NCI-H82 treated with DMSO at 0.1 percent for 48 hours (cell line): Measurements from ENCODE around the gene FOXK2.

Source experiments
- DNase-seq: peaks from one replicate; lab custom pipeline; 2025; ENCODE audit not compliant: unreplicated experiment; lab: John Stamatoyannopoulos, UW

FOXK2 gene

DNA sequence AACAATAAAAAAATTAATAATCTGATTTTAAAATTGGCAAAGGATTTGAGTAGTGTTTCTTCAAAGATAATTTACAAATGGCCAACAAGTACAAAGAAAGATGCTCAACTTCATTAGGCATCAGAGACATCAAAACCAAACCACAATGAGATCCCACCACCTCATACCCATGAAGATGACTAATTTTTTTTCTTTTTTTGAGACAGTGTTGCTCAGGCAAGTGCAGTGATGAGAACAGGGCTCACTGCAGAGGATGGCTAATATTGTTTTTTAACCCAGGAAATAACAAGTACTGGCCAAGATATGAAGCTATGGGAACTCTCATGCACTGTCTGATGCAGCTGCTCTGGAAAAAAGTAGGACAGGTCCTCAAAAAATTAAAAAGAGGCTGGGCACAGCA lies 113.8 kb downstream of the FOXK2 start:
- no peak for DNase-seq

DNA sequence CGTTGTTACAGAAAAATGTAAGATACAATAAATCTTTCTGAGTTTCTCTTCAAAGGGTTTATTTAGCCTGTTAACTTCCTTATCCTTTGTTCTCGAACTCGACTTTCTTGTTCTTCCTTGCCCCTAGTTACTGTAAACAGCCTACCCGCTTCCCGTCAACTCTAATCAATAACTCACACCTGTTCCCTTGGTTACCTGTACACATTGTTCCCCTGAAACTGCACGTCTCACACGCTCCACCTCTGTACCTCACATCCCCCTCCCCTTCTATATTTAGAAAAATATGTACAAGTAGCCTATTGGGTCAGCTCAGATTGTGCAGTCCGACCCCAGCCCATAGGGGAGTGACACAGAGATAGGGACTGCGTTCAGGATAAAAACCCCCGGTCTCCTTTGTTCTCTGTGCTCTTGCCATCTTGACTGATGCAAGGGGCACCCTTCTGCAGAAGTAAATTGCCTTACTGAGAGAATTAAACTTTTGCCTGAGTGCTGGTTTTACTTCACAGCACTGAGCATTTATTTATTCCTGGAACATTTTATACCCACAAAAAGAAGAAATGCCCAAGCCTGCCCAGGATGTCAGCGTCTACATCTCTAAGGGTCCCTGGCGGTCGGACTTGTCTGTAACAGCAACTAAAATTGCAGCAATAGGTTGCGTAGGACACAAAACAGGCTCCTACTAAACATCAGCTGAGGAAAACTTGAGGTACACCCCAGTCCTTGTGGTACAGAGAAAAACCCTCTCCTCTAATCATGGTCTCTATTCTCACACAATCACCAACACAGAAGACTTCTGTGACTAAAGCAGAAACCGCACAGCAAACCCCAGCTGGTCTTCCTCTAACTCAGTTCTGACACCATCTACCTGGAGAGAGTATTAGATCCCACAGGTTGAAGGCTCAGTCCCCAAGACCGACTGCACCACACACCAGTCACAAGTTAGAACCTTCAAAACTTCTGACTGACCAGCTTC lies 117.4 kb downstream of the FOXK2 start:
- no peak for DNase-seq

DNA sequence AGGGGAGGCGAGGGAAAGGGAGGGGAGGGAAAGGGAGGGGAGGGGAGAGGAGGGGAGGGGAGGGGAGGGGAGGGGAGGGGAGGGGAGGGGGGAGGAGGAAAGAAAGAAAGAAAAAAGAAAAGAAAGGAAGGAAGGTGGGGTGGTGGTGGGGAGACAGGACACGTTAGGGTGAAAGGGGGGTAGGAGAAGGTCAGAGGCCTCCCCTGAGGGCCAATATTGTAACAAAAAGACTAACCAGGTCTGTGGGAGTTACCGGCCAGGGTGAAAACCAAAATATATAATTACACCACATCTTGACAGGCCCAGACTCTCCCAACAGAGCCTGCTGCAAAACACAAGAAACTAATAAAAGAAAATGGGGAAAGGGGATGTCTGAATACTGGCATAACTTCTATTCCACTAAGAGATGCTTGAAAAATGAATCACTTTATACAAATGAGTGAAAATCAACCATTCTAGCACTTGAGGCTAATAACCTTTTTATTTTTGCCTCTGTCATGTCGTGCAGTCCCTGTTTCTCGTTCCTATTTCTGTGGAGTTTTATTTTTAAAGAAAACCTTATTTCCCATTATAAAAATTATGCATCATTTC lies 118.7 kb downstream of the FOXK2 start:
- DNase-seq, result no peak

DNA sequence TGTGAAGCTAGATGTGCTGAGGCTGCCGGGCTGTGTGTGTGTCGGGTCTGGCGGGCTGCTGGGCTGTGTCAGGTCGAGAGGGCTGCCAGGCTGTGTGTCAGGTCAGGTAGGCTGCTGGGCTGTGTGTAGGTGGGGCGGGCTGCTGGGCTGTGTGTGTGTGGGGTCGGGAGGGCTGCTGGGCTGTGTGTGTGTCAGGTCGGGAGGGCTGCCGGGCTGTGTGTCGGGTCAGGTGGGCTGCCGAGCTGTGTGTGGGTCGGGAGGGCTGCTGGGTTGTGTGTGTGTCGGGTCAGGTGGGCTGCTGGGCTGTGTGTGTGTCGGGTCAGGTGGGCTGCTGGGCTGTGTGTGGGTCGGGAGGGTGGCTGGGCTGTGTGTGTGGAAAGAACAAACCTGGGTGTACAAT lies 120.1 kb downstream of the FOXK2 start:
- DNase-seq, result no peak

DNA sequence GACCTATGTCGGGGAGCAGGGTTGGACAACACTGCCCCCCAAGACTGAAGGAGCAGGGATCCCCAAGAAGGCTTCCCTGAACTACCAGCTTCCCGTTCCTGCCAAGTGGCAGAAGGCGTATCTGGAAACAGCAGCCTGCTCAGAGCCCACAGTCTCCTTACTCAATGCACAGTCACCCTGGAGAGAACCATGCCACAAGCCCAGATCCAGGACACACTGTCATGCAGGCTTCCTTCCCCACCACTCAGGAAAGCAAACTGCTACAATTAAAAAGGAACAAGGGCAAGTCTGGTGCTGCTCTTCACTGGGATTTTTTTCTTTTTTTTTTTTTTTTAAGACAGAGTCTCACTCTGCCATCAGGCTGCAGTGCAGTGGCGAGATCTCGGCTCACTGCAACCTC lies 120.5 kb downstream of the FOXK2 start:
- no peak for DNase-seq

DNA sequence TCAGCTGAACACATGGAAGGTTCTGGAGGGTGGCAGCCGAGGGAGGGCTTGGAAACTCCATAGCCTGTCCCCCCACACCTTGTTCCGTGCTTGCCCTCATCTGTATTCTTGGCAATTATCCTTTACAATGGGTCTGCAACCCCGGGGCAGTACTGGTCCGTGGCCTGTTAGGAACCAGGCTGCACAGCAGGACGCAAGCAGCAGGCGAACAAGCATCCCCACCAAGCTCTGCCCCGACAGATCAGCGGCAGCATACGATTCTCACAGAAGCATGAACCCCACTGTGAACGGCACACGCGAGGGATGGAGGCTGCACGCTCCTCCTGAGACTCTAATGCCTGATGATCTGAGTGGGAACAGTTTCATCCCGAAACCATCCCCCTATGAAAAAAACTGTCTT lies 122.5 kb downstream of the FOXK2 start:
- DNase-seq, result no peak

DNA sequence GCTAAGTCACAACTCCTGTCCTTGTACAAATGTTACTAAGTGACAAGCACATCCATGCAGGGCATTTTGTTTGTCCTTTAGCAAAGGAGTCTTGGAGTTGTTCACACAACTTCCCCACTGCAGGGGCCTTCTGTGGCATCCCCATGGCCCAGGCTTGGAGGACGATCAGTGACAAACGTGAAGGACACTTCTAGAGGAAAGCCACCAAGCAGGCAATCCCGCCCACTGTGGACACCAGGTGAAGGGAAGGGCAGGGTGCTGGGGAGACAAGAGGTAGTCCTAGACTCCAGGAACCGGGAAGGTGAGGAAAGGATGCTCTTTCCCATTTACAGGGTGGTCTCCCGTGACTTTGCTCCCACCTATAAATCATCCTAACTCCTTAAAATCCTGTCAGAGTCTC lies 124.6 kb downstream of the FOXK2 start:
- DNase-seq, result no peak

DNA sequence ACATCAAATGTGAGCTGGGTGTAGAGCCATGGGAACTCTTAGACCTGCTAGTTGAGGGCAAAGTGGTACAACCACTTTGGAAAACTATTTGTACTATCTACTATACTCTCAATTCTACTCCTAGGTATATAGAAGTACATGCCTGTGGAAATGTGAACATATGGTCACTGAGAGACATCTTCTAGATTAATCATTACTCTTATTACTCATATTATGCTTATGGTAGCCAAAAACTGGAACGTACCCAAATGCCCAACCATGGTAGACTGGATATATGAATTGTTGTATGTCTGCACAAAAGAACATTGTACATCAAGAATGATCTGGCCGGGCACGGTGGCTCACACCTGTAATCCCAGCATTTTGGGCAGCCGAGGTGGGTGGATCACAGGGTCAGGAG lies 126.0 kb downstream of the FOXK2 start:
- DNase-seq, result no peak

DNA sequence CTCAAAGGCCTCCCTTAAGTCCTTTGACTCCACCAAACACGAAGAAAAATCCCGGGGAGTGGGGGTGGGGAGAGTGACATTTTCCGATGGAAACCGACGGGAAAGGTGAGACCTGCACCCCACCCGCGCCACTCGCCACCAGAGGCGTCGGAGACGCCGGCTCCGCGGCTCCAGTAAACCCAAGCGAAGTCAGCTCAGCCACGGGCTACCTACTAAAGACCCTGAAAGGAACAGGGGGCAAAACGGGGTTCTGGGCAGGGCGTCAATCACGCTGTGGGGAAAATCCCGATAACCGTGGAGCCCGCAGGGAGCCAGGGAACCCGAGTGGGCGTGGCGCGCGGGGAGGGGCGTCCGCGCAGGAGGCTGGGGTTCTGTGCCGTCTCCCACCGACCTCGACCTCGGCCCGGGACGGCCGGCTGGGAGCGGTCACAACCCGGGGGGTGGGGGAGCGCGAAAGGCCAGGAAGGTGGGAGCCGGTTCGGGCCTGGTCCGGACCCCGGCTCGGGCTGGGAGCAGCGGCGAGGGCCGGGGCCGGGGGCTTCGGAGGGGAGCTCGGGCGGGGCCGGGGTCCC lies 128.1 kb downstream of the FOXK2 start:
- no peak for DNase-seq

DNA sequence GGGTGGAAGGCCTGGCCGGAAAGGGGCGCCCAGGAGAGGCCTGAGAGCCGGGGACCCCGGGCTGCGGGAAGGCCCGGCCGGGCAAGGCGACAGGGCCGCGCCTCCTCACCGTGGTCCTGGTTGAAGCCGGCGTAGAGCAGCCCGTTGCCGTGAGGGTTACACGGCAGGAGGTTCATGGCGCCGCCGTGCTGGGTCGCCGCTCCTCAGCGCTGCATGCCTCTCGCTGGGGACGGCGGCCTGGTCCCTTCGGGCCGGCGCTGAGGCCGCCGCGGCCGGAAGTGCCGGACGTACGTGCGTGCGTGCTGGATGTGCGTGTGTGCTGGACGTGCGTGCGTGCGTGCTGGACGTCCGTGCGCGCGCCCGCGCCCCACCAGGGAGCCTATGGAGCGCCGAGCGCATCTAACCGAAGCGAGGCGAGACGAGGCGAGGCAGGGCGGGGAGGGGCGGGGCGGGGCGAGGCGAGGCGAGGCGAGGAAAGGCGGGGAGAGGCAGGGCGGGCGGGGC lies 128.7 kb downstream of the FOXK2 start, which contains the start of gene WDR45B:
Gene WDR45B (minus strand): TSS at position 280 of the 504 bp plus-strand sequence. CDS start 104 bp downstream, at position 176.
- peak; percentile 63 for DNase-seq

DNA sequence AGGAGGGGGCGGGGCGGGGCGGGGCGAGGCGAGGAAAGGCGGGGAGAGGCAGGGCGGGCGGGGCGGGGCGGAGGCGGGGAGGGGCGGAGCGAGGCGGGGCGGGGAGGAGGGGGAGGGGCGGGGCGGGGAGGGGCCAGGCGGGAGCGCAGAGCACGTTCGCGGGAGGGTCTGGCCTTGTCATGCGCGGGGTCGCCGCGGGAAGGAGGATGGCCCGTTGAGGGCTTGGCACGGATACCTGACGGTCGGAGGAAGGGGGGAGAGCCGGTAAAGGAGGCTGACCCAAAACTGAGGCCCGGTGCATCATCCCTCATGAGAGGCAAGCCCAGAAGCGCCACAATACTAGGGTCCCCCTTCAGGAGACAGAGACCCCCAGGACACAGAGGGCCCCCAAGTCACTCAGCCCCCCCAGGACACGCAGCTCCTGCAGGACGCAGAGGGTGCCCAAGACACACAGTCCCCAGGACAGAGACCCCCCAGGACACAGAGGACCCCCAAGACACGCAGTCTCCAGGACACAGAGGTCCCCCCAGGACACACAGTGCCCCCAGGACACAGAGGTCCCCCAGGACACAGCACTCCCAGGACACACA lies 129.3 kb downstream of the FOXK2 start:
- DNase-seq, result no peak

DNA sequence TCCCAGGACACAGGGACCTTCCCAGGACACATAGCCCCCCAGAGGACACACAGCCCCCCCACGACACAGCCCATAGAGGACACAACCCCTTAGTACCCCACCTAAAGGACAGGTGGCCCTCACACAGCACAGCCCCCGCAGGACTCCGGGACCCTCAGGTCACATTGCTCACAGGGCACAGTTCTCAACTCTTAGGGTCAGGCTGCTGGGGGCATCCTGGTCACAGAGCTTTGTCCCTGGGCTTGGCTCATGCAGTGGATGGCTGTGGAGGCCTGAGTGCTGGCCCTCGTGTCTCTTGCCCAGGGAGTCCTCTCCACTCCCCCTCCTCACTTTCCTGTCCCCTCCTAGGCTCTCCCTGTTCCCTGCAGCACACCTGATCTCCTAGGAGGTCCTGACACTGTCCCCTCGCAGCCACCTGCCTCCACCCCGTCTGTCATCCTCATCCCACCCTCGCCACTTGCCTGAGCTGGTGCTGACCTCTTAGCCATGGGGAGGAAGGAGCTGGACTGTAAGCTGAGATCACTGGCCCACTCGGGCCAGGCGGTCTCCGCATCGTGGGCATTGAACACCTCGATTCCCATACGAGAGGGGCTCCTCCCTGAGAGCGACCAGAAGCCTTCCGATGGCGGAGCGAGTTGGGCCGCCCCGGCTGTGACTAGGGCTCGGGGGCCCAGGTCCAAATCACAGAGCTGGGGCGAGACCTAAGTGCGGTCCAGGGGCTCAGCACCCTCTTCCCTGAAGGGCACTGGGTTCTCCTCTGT lies 130.1 kb downstream of the FOXK2 start:
- DNase-seq, result no peak

DNA sequence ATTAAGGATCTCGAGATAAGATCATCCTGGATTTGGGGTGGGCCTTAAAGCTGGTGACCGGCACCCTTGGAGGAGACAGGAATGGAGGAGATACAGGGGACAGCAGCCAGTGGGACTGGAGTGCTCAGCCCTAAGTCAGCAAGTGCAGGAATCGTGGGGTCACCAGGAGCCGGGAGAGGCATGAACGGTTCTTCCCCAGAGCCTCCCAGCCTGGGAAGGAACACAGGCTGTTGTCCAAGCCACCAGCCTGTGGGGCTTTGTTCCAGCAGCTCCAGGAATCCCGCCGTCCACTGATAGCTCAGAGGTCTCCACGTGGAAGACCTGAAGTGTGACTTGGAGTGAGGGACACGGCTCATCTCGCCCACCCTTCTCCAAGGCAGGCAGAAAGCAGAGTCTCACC lies 131.2 kb downstream of the FOXK2 start:
- no peak for DNase-seq

DNA sequence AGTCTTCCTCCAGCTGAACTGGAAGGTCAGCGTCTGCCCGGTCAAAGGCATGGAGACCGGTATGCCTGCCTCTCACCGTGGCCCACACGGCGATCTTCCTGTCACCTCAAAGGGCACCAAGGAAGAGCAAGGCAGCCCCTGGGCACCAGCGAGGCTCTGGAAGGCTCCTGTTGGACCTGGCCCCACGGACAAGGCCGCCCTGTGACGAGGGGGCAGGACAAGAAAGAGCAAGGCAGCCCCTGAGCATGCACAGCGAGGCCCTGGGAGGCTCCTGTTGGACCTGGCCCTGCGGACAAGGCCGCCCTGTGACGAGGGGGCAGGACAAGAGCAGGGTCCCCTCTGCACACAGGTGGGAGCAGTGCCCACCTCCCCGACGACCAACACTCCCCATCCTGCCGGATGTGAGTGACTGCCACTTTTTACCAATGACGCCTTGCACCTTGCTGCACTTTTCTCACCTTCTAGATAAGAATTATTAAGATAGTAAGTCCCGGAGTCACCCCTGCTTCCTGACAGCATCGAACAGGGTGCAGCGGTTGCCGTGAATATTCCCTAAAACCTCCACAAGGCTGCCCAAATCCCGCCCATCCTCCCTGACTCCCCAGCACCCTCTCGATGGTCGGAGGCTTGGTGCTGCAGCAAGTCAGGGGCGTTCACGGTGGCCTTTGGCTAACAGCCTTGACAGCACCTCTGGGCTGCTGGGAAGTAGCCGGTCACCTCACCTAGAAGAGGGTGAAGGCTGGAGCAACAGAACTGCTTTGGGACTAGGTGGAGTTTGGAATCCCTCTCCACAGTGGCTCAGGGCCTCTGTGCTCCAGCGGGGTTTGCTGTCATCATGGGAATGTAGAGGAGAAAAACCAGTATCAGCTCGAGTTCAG lies 134.4 kb downstream of the FOXK2 start:
- no peak for DNase-seq
